Prostate gland (tissue), 2 donors: ENCODE data around the gene PTH2R.

ENCODE experiments used
- POLR2A ChIP-seq: fragments of 450-650 bp; IDR thresholded peaks from one replicate; pipeline ENCODE4 v1.6.1; 2016; ENCODE audit warnings: antibody characterized with exemption, mild to moderate bottlenecking
- POLR2AphosphoS5 ChIP-seq: sonication (generic); formaldehyde crosslinking; IDR thresholded peaks from one replicate; pipeline ENCODE4 v1.6.1; 2017; ENCODE audit warnings: antibody characterized with exemption
- TF ChIP-seq, protein P1 (sequence below), 4 experiments: fragments of 200-600 bp in 2 of 4; fragments of 450-650 bp in 2 of 4; sonication (generic) in 2 of 4; IDR thresholded peaks; 1 replicate in 3 of 4; 2 replicates in 1 of 4; pipeline ENCODE4 v1.5.1; 2016 to 2019; ENCODE audit warnings: antibody characterized with exemption in 4 of 4, mild to moderate bottlenecking in 2 of 4, moderate library complexity in 2 of 4

DNA sequence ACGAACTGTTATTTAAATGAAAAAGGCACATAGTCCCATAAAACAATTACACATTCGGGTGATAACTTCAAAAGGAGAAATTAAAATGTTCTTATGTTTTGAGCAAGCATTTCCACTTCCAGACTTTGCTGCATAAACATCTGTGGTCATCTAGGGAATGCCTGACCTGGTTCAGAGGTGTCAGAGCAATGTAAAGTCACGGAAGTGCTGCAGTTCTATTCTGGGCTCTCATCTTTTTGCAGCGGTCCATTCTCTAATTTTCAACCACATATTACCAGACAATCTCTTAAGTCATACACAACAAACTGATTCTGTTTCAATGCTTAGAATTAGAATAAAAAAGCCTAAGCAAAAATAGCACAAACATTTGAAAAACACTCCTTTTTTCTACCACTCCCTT, 22.0 kb upstream of the PTH2R start:
- no peak for TF ChIP-seq POLR2AphosphoS5
- TF ChIP-seq, protein P1, sequence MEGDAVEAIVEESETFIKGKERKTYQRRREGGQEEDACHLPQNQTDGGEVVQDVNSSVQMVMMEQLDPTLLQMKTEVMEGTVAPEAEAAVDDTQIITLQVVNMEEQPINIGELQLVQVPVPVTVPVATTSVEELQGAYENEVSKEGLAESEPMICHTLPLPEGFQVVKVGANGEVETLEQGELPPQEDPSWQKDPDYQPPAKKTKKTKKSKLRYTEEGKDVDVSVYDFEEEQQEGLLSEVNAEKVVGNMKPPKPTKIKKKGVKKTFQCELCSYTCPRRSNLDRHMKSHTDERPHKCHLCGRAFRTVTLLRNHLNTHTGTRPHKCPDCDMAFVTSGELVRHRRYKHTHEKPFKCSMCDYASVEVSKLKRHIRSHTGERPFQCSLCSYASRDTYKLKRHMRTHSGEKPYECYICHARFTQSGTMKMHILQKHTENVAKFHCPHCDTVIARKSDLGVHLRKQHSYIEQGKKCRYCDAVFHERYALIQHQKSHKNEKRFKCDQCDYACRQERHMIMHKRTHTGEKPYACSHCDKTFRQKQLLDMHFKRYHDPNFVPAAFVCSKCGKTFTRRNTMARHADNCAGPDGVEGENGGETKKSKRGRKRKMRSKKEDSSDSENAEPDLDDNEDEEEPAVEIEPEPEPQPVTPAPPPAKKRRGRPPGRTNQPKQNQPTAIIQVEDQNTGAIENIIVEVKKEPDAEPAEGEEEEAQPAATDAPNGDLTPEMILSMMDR (IDR thresholded peaks at IDR 0.05) = no peak
- TF ChIP-seq POLR2A = no peak
